Measurements from ENCODE around the gene AFTPH.

Gene AFTPH

GRCh38 chr2:64635976-64636911 is 112.1 kb downstream of the AFTPH start:
- H2AFZ ChIP-seq = no peak overlapping the region
- no peaks in the 10 kb centered on the region for H3K27me3 ChIP-seq (ENCODE audit: control insufficient read depth, insufficient read depth, low read length)
- no peak overlapping the region for H3K4me3 ChIP-seq (ENCODE audit: low read depth, low read length)
- H3K9ac ChIP-seq = no peak overlapping the region
- H3K27ac ChIP-seq = no peak overlapping the region
- peaks cover 25% of the 10 kb centered on the region for H3K79me2 ChIP-seq
- TF ChIP-seq CTCF (IDR thresholded peaks at IDR 0.05) = no peak
- H3K36me3 ChIP-seq (ENCODE audit: control insufficient read depth, insufficient read depth, low read length) = no peaks in the 10 kb centered on the region
- no peak overlapping the region for H3K4me2 ChIP-seq (ENCODE audit: low read length)
- H3K9me3 ChIP-seq (ENCODE audit: control insufficient read depth, low read length) = no peaks in the 10 kb centered on the region
- peaks cover 16% of the 10 kb centered on the region for H3K4me1 ChIP-seq

- Histone ChIP-seq H3K4me2 (ENCODE audit: low read length) (no peak overlapping the region), H3K36me3 (ENCODE audit: control insufficient read depth, insufficient read depth, low read length) (no peaks in the 10 kb centered on the region), H3K9me3 (ENCODE audit: control insufficient read depth, low read length) (no peaks in the 10 kb centered on the region), H3K79me2 (peaks cover 34% of the 10 kb centered on the region), H3K27me3 (ENCODE audit: control insufficient read depth, insufficient read depth, low read length) (no peaks in the 10 kb centered on the region), H3K4me3 (ENCODE audit: low read depth, low read length) (no peak overlapping the region), H3K27ac (no peak overlapping the region), H3K4me1 (peaks cover 16% of the 10 kb centered on the region), H3K9ac (no peak overlapping the region), H2AFZ (no peak overlapping the region)
- no peak for TF ChIP-seq CTCF (IDR thresholded peaks at IDR 0.05)
Observed at GRCh38 chr2:64637000-64637635, 113.0 kb downstream of the AFTPH start.

GRCh38 chr2:64637931-64638330 is 113.8 kb downstream of the AFTPH start:
- no peak overlapping the region for H3K4me3 ChIP-seq (ENCODE audit: low read depth, low read length)
- peaks cover 40% of the 10 kb centered on the region for H3K79me2 ChIP-seq
- H3K4me1 ChIP-seq = peaks cover 17% of the 10 kb centered on the region
- no peaks in the 10 kb centered on the region for H3K36me3 ChIP-seq (ENCODE audit: control insufficient read depth, insufficient read depth, low read length)
- no peak overlapping the region for H2AFZ ChIP-seq
- no peak for TF ChIP-seq CTCF (IDR thresholded peaks at IDR 0.05)
- no peaks in the 10 kb centered on the region for H3K9me3 ChIP-seq (ENCODE audit: control insufficient read depth, low read length)
- H3K27ac ChIP-seq = no peak overlapping the region
- no peaks in the 10 kb centered on the region for H3K27me3 ChIP-seq (ENCODE audit: control insufficient read depth, insufficient read depth, low read length)
- H3K9ac ChIP-seq = no peak overlapping the region
- H3K4me2 ChIP-seq (ENCODE audit: low read length) = no peak overlapping the region

- Histone ChIP-seq H3K36me3 (ENCODE audit: control insufficient read depth, insufficient read depth, low read length) (no peaks in the 10 kb centered on the region), H3K9ac (no peak overlapping the region), H3K27ac (no peak overlapping the region), H3K27me3 (ENCODE audit: control insufficient read depth, insufficient read depth, low read length) (no peaks in the 10 kb centered on the region), H2AFZ (no peak overlapping the region), H3K79me2 (peaks cover 47% of the 10 kb centered on the region), H3K4me3 (ENCODE audit: low read depth, low read length) (no peak overlapping the region), H3K4me1 (peaks cover 19% of the 10 kb centered on the region), H3K4me2 (ENCODE audit: low read length) (no peak overlapping the region), H3K9me3 (ENCODE audit: control insufficient read depth, low read length) (no peaks in the 10 kb centered on the region)
- TF ChIP-seq CTCF (IDR thresholded peaks at IDR 0.05) = no peak
Observed at GRCh38 chr2:64638502-64639120, 114.5 kb downstream of the AFTPH start.

Data from parathyroid adenoma (tissue), 2 donors.